Measurements from ENCODE around the gene TYW3.
"Not testable (repeated sequence)": the region's sequence is repeated elsewhere in the genome, so short reads cannot be mapped to it uniquely, and the experiment has no call there.

Gene TYW3

DNA sequence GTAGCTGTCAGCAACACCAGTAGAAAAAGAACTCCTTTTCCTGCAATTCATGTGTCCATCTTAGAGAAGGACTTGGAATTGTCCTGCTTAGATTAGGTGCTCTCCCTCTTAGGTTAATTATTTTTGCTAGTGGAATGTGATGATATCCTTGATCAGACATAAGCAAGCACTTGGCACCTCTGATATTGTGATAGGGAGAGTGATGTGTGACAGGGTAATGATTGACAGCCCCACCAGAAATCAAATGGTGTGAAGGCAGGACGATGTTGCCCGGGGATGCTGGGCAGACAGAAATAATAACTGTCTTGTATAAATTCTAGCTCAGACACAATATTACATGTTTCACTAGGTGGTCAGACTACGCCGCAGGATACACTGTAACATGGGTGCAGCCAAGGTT is 4.4 kb downstream of the TYW3 start:
- H3K4me3 ChIP-seq (ENCODE audit: low read depth, low read length): no peak overlapping the region
- no peak for DNase-seq (ENCODE audit: low read depth, low spot score)
- in situ Hi-C loops (cut with HindIII; ENCODE audit: low sequenced_read_pairs): no loop called here
- TF ChIP-seq, protein P1, sequence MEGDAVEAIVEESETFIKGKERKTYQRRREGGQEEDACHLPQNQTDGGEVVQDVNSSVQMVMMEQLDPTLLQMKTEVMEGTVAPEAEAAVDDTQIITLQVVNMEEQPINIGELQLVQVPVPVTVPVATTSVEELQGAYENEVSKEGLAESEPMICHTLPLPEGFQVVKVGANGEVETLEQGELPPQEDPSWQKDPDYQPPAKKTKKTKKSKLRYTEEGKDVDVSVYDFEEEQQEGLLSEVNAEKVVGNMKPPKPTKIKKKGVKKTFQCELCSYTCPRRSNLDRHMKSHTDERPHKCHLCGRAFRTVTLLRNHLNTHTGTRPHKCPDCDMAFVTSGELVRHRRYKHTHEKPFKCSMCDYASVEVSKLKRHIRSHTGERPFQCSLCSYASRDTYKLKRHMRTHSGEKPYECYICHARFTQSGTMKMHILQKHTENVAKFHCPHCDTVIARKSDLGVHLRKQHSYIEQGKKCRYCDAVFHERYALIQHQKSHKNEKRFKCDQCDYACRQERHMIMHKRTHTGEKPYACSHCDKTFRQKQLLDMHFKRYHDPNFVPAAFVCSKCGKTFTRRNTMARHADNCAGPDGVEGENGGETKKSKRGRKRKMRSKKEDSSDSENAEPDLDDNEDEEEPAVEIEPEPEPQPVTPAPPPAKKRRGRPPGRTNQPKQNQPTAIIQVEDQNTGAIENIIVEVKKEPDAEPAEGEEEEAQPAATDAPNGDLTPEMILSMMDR (IDR thresholded peaks at IDR 0.05; ENCODE audit: low read depth, low read length): no peak

DNA sequence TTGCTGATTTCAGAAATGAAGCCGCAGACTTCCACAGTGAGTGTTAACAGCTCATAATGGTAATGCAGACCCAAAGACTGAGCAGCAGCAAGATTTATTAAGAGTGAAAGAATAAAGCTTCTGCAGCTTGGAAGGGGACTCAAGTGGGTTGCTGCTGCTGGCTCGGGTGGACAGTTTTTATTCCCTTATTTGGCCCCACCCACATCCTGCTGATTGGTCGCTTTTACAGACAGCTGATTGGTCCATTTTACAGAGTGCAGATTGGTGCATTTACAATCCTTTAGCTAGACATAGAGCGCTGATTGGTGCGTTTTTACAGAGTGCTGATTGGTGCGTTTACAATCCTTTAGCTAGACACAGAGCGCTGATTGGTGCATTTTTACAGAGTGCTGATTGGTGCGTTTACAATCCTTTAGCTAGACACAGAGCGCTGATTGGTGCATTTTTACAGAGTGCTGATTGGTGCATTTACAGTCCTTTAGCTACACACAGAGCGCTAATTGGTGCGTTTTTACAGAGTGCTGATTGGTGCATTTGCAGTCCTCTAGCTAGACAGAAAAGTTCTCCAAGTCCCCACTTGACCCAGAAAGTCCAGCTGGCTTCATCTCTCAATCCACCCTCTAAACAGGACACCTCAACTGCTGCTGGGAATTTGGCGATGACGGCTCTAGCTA is 7.5 kb downstream of the TYW3 start:
- DNase-seq (ENCODE audit: low read depth, low spot score); in situ Hi-C loops (cut with HindIII; ENCODE audit: low sequenced_read_pairs); H3K4me3 ChIP-seq (ENCODE audit: low read depth, low read length): not testable (repeated sequence)

DNA sequence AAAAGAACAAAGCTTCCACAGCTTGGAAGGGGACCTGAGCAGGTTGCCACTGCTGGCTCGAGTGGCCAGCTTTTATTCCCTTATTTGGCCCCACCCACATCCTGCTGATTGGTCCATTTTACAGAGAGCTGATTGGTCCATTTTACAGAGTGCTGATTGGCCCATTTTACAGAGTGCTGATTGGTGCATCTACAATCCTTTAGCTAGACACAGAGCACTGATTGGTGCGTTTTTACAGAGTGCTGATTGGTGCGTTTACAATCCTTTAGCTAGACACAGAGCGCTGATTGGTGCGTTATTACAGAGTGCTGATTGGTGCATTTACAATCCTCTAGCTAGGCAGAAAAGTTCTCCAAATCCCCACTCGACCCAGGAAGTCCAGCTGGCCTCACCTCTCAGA is 12.3 kb downstream of the TYW3 start:
- H3K4me3 ChIP-seq (ENCODE audit: low read depth, low read length); DNase-seq (ENCODE audit: low read depth, low spot score); in situ Hi-C loops (cut with HindIII; ENCODE audit: low sequenced_read_pairs): not testable (repeated sequence)

DNA sequence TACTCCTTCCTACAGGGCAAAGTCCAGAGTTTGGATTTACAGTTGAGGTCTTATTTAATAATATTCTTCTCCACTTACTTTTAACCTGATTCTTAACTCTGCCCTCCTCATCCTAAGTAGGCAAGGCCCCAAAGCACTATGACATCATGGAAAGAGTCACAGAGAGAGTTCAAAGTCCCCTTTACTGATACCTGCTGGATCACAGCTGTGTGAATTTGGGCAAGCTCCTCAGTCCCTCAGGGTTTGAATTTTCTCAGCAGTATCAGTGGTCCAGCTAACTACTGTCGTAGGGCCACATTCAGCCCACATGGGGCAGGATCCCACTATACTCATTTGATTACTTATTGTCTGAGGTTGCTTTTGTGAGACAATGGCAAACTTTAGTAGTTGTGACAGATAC is 16.0 kb downstream of the TYW3 start:
- in situ Hi-C loops (cut with HindIII; ENCODE audit: low sequenced_read_pairs): no loop called here
- TF ChIP-seq, protein P1 (IDR thresholded peaks at IDR 0.05; ENCODE audit: low read depth, low read length): no peak
- no peak for DNase-seq (ENCODE audit: low read depth, low spot score)
- H3K4me3 ChIP-seq (ENCODE audit: low read depth, low read length): no peak overlapping the region

DNA sequence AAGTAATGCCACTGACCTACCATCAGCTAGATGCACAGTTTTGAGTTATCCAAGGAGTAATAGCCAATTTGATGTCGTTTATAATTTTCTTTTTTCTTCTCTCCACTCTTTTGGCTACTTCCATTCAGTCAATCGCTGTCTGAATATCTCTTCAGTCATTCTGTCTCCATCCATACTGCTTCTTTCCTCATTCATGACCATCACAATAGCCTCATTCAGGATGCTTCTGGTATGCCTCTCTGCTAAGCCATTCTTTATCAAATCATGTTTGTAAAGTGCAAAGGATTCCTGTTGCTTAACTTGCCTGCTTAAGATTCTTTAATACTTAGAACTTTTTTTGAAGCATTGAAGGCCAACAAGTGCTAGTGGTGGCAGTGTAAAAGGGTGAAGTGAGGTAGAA is 20.2 kb downstream of the TYW3 start:
- in situ Hi-C loops (cut with HindIII; ENCODE audit: low sequenced_read_pairs): no loop called here
- H3K4me3 ChIP-seq (ENCODE audit: low read depth, low read length): no peak overlapping the region
- TF ChIP-seq, protein P1 (IDR thresholded peaks at IDR 0.05; ENCODE audit: low read depth, low read length): no peak
- DNase-seq (ENCODE audit: low read depth, low spot score): no peak

DNA sequence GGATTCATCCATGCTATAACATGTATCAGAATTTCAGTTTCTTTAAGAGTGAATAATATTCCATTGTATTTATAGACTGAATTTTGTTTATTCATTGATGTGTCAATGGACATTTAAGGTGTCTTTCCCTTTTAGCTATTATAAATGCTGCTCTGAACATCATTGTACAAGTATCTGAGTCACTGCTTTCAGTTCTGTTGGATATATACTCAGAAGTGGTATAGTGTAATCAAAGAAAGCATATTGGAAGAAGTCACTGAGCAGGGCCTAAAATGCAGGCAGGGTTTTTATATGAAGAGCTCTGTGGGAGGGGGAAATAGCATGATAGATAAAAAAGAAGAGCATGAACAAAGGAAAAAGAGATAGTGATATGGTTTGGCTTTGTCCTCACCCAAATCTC is 22.5 kb downstream of the TYW3 start:
- in situ Hi-C loops (cut with HindIII; ENCODE audit: low sequenced_read_pairs): no loop called here
- DNase-seq (ENCODE audit: low read depth, low spot score): no peak
- TF ChIP-seq, protein P1 (IDR thresholded peaks at IDR 0.05; ENCODE audit: low read depth, low read length): no peak

DNA sequence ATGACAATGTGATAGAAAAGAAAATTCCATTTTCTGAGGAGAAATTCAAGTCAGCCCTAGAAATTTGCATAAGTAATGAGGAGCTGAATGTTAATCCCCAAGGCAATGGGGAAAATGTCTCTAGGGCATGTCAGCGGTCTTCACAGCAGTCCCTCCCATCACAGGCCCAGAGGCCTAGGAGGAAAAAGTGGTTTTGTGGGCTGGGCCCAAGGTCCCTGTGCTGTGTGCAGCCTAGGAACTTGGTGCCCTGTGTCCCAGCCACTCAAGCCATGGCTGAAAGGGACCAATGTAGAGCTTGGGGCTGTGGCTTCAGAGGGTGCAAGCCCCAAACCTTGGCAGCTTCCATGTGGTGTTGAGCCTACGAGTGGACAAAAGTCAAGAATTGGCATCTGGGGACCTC is 23.7 kb downstream of the TYW3 start:
- DNase-seq (ENCODE audit: low read depth, low spot score); H3K4me3 ChIP-seq (ENCODE audit: low read depth, low read length); in situ Hi-C loops (cut with HindIII; ENCODE audit: low sequenced_read_pairs): not testable (repeated sequence)

More for the DNA sequence above, 22.5 kb downstream of the TYW3 start:
- no peak overlapping the region for H3K4me3 ChIP-seq (ENCODE audit: low read depth, low read length)

DNA sequence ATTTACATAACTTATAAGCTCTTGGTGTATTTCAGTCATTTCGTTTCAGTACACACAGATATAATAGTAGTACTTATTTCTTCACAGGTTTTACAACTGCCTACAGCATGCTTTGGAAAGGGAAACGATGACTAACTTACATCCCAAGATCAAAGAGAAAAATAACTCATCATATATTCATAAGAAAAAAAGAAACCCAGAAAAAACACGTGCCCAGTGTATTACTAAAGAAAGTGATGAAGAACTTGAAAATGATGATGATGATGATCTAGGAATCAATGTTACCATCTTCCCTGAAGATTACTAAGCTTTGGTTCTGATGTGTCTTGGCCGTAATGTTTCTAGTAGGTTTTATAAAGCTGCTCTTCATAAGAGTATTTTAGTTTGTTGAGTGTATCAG is 30.9 kb downstream of the TYW3 start:
- H3K4me3 ChIP-seq (ENCODE audit: low read depth, low read length): no peak overlapping the region
- TF ChIP-seq, protein P1 (IDR thresholded peaks at IDR 0.05; ENCODE audit: low read depth, low read length): no peak
- in situ Hi-C loops (cut with HindIII; ENCODE audit: low sequenced_read_pairs): no loop called here
- no peak for DNase-seq (ENCODE audit: low read depth, low spot score)
